Stimulated activated CD4-positive, alpha-beta T cell treated with anti-CD3 and anti-CD28 coated beads, Interleukin-15, amount 100 ng/mL, for 1 hour (primary cell): ENCODE results near the gene CC2D2B.

Experiments used
- DNase-seq, 2 donors: peaks; one replicate each; pipeline ENCODE4 v3.0.0-alpha.2; 2020; ENCODE audit warnings: low read depth in 1 of 2, low spot score in 1 of 2

CC2D2B gene

GRCh38 chr10:96075977-96076376, 168.2 kb downstream of the CC2D2B start:
- no peak for DNase-seq

- no peak for DNase-seq
Observed at GRCh38 chr10:96077156-96077555, 169.4 kb downstream of the CC2D2B start.

GRCh38 chr10:96082153-96082552, 174.4 kb downstream of the CC2D2B start:
- no peak for DNase-seq
